CD4-positive, alpha-beta T cell (primary cell): ENCODE measurements around the gene LGALS8. TPM values are rescaled to one million over a fixed set of nuclear protein-coding genes. Genes with fewer than 3 reads are reported as not detected.
A peak's percentile ranks its signal among the peaks of the same experiment; 100 is the strongest.

Source experiments
- ATAC-seq: fragments of 200-7000 bp; cut with Tn5 transposase; one replicate; pipeline ENCODE4 v1.10.0; 2022; ENCODE audit warnings: mild to moderate bottlenecking; ENCODE audit not compliant: poor library complexity
- CTCF ChIA-PET: fragments of 350-600 bp; sonication (Branson Sonifier 250); formaldehyde crosslinking; loops from one replicate; lab custom pipeline; 2021; ENCODE audit warnings: antibody characterized with exemption, inconsistent platforms; lab: Charles Lee
- POLR2A ChIA-PET: fragments of 350-600 bp; sonication (Branson Sonifier 250); formaldehyde crosslinking; loops from one replicate; lab custom pipeline; 2021; ENCODE audit warnings: antibody characterized with exemption, inconsistent platforms; lab: Charles Lee
- DNase-seq, 14 experiments: peaks; one replicate each; pipeline ENCODE4 v3.0.0-alpha.2; 2013 to 2020; ENCODE audit warnings: mixed read lengths in 2 of 14
- H3K27ac ChIP-seq, 2 donors: one replicate each; pipeline versions ENCODE4 v1.5.1 to v1.7.0; 2013; ENCODE audit warnings: low read length in 2 of 2, low read depth in 1 of 2, mild to moderate bottlenecking in 1 of 2
- H3K27me3 ChIP-seq, 2 experiments: 1 replicate in 1 of 2; 2 replicates in 1 of 2; pipeline versions ENCODE4 v1.6.1 to v1.7.0; 2013; ENCODE audit warnings: low read length in 2 of 2, control low read depth in 1 of 2, mild to moderate bottlenecking in 1 of 2, moderate library complexity in 1 of 2; ENCODE audit not compliant: insufficient read depth in 2 of 2, control insufficient read depth in 1 of 2
- H3K36me3 ChIP-seq: one replicate; pipeline ENCODE4 v1.6.1; 2013; ENCODE audit warnings: low read length, control low read depth; ENCODE audit not compliant: insufficient read depth
- H3K4me1 ChIP-seq: one replicate; pipeline ENCODE4 v1.6.1; 2013; ENCODE audit warnings: low read length, control low read depth; ENCODE audit not compliant: insufficient read depth
- H3K4me3 ChIP-seq: one replicate; pipeline ENCODE4 v1.5.1; 2013; ENCODE audit warnings: mild to moderate bottlenecking, low read length, moderate library complexity
- H3K9me3 ChIP-seq, 2 experiments: 1 replicate in 1 of 2; 2 replicates in 1 of 2; pipeline versions ENCODE4 v1.6.1 to v1.7.0; 2013; ENCODE audit warnings: low read length in 2 of 2, mild to moderate bottlenecking in 2 of 2, control low read depth in 1 of 2, moderate library complexity in 1 of 2; ENCODE audit not compliant: control insufficient read depth in 1 of 2, insufficient read depth in 1 of 2
- H3K27ac Mint-ChIP-seq: one replicate; pipeline ENCODE4 v1.8.0; 2020; ENCODE audit warnings: mixed read lengths
- H3K27me3 Mint-ChIP-seq: one replicate; pipeline ENCODE4 v1.8.0; 2021; ENCODE audit warnings: mixed read lengths
- H3K36me3 Mint-ChIP-seq: one replicate; pipeline ENCODE4 v1.8.0; 2021; ENCODE audit warnings: low read depth, mixed read lengths
- H3K4me1 Mint-ChIP-seq: one replicate; pipeline ENCODE4 v1.8.0; 2021; ENCODE audit warnings: low read depth, mixed read lengths
- H3K4me3 Mint-ChIP-seq: one replicate; pipeline ENCODE4 v1.8.0; 2020; ENCODE audit warnings: mild to moderate bottlenecking, mixed read lengths
- H3K9me3 Mint-ChIP-seq: one replicate; pipeline ENCODE4 v1.8.0; 2020; ENCODE audit warnings: mixed read lengths
- CTCF ChIP-seq: fragments of 200-600 bp; IDR thresholded peaks from one replicate; pipeline ENCODE4 v1.8.0; 2022; ENCODE audit warnings: antibody characterized with exemption, mild to moderate bottlenecking
- intact Hi-C, 2 experiments: fragments of 100-400 bp; cut with DNase I in 1 of 2; cut with micrococcal nuclease in 1 of 2; formaldehyde crosslinking; loops; one replicate each; pipeline versions ENCODE4 v1.15.1 to v1.9.0; 2023 to 2025; cut with DNase I, micrococcal nuclease
- total RNA-seq, 174 experiments: library from RNA in 2 of 174; stranded (reverse) in 2 of 174; gene quantifications; one replicate each; pipeline ENCODE4 v1.2.3 and lab custom pipeline; 2021 to 2026

LGALS8 gene
- total RNA-seq, 2 experiments from 2014 or later = 138 to 144 TPM

- H3K27ac Mint-ChIP-seq = peak overlapping the region; percentile 15
- H3K36me3 Mint-ChIP-seq = peaks cover 96% of the 10 kb centered on the region
- no peaks in the 10 kb centered on the region for H3K9me3 ChIP-seq
- TF ChIP-seq CTCF = no peak
- POLR2A ChIA-PET = no interaction called here
- H3K9me3 Mint-ChIP-seq = no peaks in the 10 kb centered on the region
- H3K27me3 ChIP-seq = no peaks in the 10 kb centered on the region
- peaks cover 88% of the 10 kb centered on the region for H3K36me3 ChIP-seq
- no peak overlapping the region for H3K4me3 Mint-ChIP-seq
- CTCF ChIA-PET = no interaction called here
- DNase-seq = no peak
- H3K4me1 ChIP-seq = no peaks in the 10 kb centered on the region
- H3K27me3 Mint-ChIP-seq = no peaks in the 10 kb centered on the region
- H3K27ac ChIP-seq = no peak overlapping the region
- no peak overlapping the region for H3K4me3 ChIP-seq
- intact Hi-C loops = no loop called here
- ATAC-seq = no peak
- no peaks in the 10 kb centered on the region for H3K4me1 Mint-ChIP-seq
Measured at GRCh38 chr1:236561976-236562375, 38.2 kb downstream of the LGALS8 start.

- ATAC-seq (no peak), DNase-seq (no peak)
- no peak overlapping the region for H3K27ac ChIP-seq
- no peak overlapping the region for H3K27ac Mint-ChIP-seq
- H3K9me3 ChIP-seq = no peaks in the 10 kb centered on the region
- no peaks in the 10 kb centered on the region for H3K27me3 ChIP-seq
- no peaks in the 10 kb centered on the region for H3K9me3 Mint-ChIP-seq
- H3K27me3 Mint-ChIP-seq = no peaks in the 10 kb centered on the region
- H3K4me3 ChIP-seq = no peak overlapping the region
- H3K4me1 Mint-ChIP-seq = no peaks in the 10 kb centered on the region
- ChIA-PET CTCF (no interaction called here), POLR2A (no interaction called here)
- intact Hi-C loops = no loop called here
- peaks cover 96% of the 10 kb centered on the region for H3K36me3 Mint-ChIP-seq
- TF ChIP-seq CTCF = no peak
- H3K4me1 ChIP-seq = no peaks in the 10 kb centered on the region
- H3K36me3 ChIP-seq = peaks cover 84% of the 10 kb centered on the region
- no peak overlapping the region for H3K4me3 Mint-ChIP-seq
Measured at GRCh38 chr1:236565530-236565929, 41.7 kb downstream of the LGALS8 start.

- intact Hi-C loops = no loop called here
- Histone ChIP-seq H3K4me1 (no peaks in the 10 kb centered on the region), H3K4me3 (no peak overlapping the region), H3K36me3 (peaks cover 95% of the 10 kb centered on the region), H3K9me3 (no peaks in the 10 kb centered on the region), H3K27me3 (no peaks in the 10 kb centered on the region), H3K27ac (no peak overlapping the region)
- TF ChIP-seq CTCF = no peak
- no peak for ATAC-seq
- CTCF ChIA-PET = interaction anchor here (0.6 kb wide), 1 partner anchor 311 kb away, joined by 3 read pairs; no protein-coding TSS in a partner anchor
- H3K4me1 Mint-ChIP-seq = no peaks in the 10 kb centered on the region
- H3K27me3 Mint-ChIP-seq = no peaks in the 10 kb centered on the region
- H3K9me3 Mint-ChIP-seq = no peaks in the 10 kb centered on the region
- H3K4me3 Mint-ChIP-seq = no peak overlapping the region
- H3K36me3 Mint-ChIP-seq = peaks cover 99% of the 10 kb centered on the region
- no peak for DNase-seq
- POLR2A ChIA-PET = no interaction called here
- no peak overlapping the region for H3K27ac Mint-ChIP-seq
Measured at GRCh38 chr1:236568285-236568894, 44.6 kb downstream of the LGALS8 start.
